Keratinocyte (primary cell): ENCODE data around the gene PDGFB. TPM values are rescaled to one million over a fixed set of nuclear protein-coding genes. Genes with fewer than 3 reads are reported as not detected.

Source experiments
- DNase-seq: peaks from one replicate; pipeline ENCODE4 v3.0.0-alpha.2; 2011; ENCODE audit warnings: low read depth, missing footprints, low spot score
- FAIRE-seq: peaks from 2 replicates; lab custom pipeline; 2011; peaks lifted over from hg19 to GRCh38; lab: Jason Lieb, UNC
- H2AFZ ChIP-seq: 2 replicates; pipeline ENCODE4 v1.6.0; 2012; ENCODE audit warnings: low read length, control low read depth, inconsistent platforms; ENCODE audit not compliant: control insufficient read depth
- H3K27ac ChIP-seq: 2 replicates; pipeline ENCODE4 v1.5.1; 2011; ENCODE audit warnings: low read length; ENCODE audit not compliant: control insufficient read depth, insufficient read depth
- H3K27me3 ChIP-seq: 3 replicates; pipeline ENCODE4 v1.6.0; 2011; ENCODE audit warnings: low read length; ENCODE audit not compliant: control insufficient read depth, insufficient read depth; ENCODE audit errors: extremely low read depth
- H3K36me3 ChIP-seq, 2 experiments: 2 replicates in 1 of 2; 3 replicates in 1 of 2; pipeline ENCODE4 v1.5.1; 2011; ENCODE audit warnings: low read length in 2 of 2, mild to moderate bottlenecking in 1 of 2; ENCODE audit not compliant: control insufficient read depth in 2 of 2, insufficient read depth in 2 of 2; ENCODE audit errors: extremely low read depth in 1 of 2
- H3K4me1 ChIP-seq: 3 replicates; pipeline ENCODE4 v1.5.1; 2011; ENCODE audit warnings: low read length; ENCODE audit not compliant: control insufficient read depth, insufficient read depth; ENCODE audit errors: extremely low read depth
- H3K4me2 ChIP-seq: 3 replicates; pipeline ENCODE4 v1.6.0; 2011; ENCODE audit warnings: low read depth, low read length; ENCODE audit not compliant: control insufficient read depth, insufficient read depth; ENCODE audit errors: extremely low read depth
- H3K4me3 ChIP-seq, 3 experiments: fragments of 200-600 bp in 1 of 3; sonication (generic) in 1 of 3; 2 replicates in 2 of 3; 3 replicates in 1 of 3; pipeline ENCODE4 v1.5.1; 2011 to 2016; ENCODE audit warnings: low read length in 3 of 3, mild to moderate bottlenecking in 3 of 3, control low read depth in 2 of 3, inconsistent platforms in 1 of 3, low read depth in 1 of 3, mixed read lengths in 1 of 3, mixed run types in 1 of 3, moderate library complexity in 1 of 3; ENCODE audit not compliant: control insufficient read depth in 2 of 3, insufficient read depth in 2 of 3; ENCODE audit errors: extremely low read depth in 1 of 3
- H3K79me2 ChIP-seq: 2 replicates; pipeline ENCODE4 v1.6.0; 2012; ENCODE audit warnings: low read length; ENCODE audit not compliant: control insufficient read depth, insufficient read depth
- H3K9ac ChIP-seq: 3 replicates; pipeline ENCODE4 v1.6.0; 2011; ENCODE audit warnings: low read length; ENCODE audit not compliant: control insufficient read depth, insufficient read depth; ENCODE audit errors: extremely low read depth
- H3K9me1 ChIP-seq: 3 replicates; pipeline ENCODE4 v1.6.0; 2011; ENCODE audit warnings: low read length; ENCODE audit not compliant: control insufficient read depth, insufficient read depth; ENCODE audit errors: extremely low read depth
- H3K9me3 ChIP-seq: 2 replicates; pipeline ENCODE4 v1.5.1; 2012; ENCODE audit warnings: low read depth, low read length; ENCODE audit not compliant: control insufficient read depth
- H4K20me1 ChIP-seq: 3 replicates; pipeline ENCODE4 v1.6.0; 2011; ENCODE audit warnings: low read length; ENCODE audit not compliant: control insufficient read depth, insufficient read depth; ENCODE audit errors: extremely low read depth
- EZH2 ChIP-seq: IDR thresholded peaks from one replicate; pipeline ENCODE4 v1.6.1; 2012; ENCODE audit warnings: inconsistent platforms, mild to moderate bottlenecking, low read length, moderate library complexity
- dilution Hi-C: fragments of 300-500 bp; cut with MboI; formaldehyde crosslinking; loops from one replicate; pipeline ENCODE4 v1.7.0; 2020; ENCODE audit warnings: low sequenced_read_pairs; ENCODE audit not compliant: extremely low pct_ligation_motif_present
- polyA plus RNA-seq, 5 experiments: library from polyadenylated mRNA; depleted of rRNA in 3 of 5; stranded (reverse) in 3 of 5; stranded (forward) in 1 of 5; unstranded in 1 of 5; fragments of >200 nt; gene quantifications; 1 replicate in 1 of 5; 2 replicates in 3 of 5; 3 replicates in 1 of 5; pipeline versions ENCODE4 v1.2.1 to v1.2.3, GENCODE V29; 2011 to 2012; ENCODE audit warnings: missing spikeins in 2 of 5, low read depth in 1 of 5, low replicate concordance in 1 of 5
- TF ChIP-seq, protein P1 (sequence below), 3 experiments: IDR thresholded peaks in 1 of 3; conservative IDR thresholded peaks in 1 of 3; optimal IDR thresholded peaks in 1 of 3; 2 replicates in 2 of 3; 3 replicates in 1 of 3; pipeline versions ENCODE3 to v1.5.1; 2011; ENCODE audit warnings: low read length in 3 of 3, mild to moderate bottlenecking in 3 of 3, moderate library complexity in 2 of 3, control low read depth in 1 of 3, inconsistent platforms in 1 of 3; ENCODE audit not compliant: insufficient read depth in 2 of 3; ENCODE audit errors: extremely low read depth in 1 of 3

Gene PDGFB
- polyA plus RNA-seq, 1 donor (not counting 4 experiments of a cell fraction or from before 2014, with no cell fraction given) = 6.0 TPM

DNA sequence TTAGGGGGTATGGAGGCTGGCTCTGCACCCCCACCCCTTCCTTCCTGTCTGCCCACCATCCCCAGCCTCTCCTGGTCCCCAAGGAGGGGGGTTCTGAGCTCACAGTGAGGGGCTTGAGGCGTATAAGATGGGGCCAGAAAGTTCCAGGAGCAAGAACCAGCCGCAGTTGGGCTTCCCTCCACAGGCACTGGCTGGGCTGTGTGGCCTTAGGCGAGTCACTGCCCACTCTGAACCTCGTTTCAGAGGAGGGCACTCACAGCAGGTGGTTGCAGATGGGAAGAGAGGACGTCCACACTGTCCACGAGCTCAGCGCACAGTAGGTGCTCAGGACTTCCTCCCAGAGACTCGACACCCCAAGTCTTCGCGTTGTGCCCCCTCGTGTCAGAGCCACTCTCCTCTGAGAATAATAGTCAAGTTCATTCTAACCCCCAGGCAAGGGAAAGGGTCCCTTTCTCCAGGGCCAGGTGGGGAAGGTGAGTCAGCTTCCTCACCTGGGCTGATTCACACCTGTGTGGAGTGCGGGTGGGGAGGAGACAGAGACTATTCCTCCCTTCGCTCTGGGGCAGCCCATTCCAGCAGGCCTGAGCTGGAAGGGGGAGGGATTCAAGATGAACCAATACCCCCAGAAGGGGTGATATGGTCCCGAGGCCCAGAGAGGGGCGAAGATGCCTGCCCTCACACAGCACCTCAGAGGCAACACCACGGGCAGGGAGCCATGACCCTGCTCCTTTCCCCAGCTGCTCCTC is 45.4 kb upstream of the PDGFB start:
- Histone ChIP-seq H3K27ac (peak overlapping the region; percentile 92), H3K27me3 (no peaks in the 10 kb centered on the region), H2AFZ (peak overlapping the region; percentile 36), H3K9ac (peak overlapping the region; percentile 72), H3K9me1 (no peaks in the 10 kb centered on the region), H4K20me1 (no peaks in the 10 kb centered on the region), H3K4me3 (no peak overlapping the region), H3K9me3 (no peaks in the 10 kb centered on the region), H3K4me2 (peak overlapping the region; percentile 72), H3K36me3 (no peaks in the 10 kb centered on the region), H3K79me2 (no peaks in the 10 kb centered on the region), H3K4me1 (peaks cover 60% of the 10 kb centered on the region)
- DNase-seq = no peak
- dilution Hi-C loops = no loop called here
- TF ChIP-seq EZH2 = no peak
- TF ChIP-seq, protein P1, sequence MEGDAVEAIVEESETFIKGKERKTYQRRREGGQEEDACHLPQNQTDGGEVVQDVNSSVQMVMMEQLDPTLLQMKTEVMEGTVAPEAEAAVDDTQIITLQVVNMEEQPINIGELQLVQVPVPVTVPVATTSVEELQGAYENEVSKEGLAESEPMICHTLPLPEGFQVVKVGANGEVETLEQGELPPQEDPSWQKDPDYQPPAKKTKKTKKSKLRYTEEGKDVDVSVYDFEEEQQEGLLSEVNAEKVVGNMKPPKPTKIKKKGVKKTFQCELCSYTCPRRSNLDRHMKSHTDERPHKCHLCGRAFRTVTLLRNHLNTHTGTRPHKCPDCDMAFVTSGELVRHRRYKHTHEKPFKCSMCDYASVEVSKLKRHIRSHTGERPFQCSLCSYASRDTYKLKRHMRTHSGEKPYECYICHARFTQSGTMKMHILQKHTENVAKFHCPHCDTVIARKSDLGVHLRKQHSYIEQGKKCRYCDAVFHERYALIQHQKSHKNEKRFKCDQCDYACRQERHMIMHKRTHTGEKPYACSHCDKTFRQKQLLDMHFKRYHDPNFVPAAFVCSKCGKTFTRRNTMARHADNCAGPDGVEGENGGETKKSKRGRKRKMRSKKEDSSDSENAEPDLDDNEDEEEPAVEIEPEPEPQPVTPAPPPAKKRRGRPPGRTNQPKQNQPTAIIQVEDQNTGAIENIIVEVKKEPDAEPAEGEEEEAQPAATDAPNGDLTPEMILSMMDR (optimal IDR thresholded peaks at IDR 0.05 in 1 of 3, IDR thresholded peaks at IDR 0.05 in 1 of 3, conservative IDR thresholded peaks at IDR 0.05 in 1 of 3; ENCODE audit: extremely low read depth in 1 of 3, insufficient read depth in 2 of 3, low read length in 3 of 3) = peak in 1 of 3 experiments; percentile 28
- peak; percentile 99 for FAIRE-seq

DNA sequence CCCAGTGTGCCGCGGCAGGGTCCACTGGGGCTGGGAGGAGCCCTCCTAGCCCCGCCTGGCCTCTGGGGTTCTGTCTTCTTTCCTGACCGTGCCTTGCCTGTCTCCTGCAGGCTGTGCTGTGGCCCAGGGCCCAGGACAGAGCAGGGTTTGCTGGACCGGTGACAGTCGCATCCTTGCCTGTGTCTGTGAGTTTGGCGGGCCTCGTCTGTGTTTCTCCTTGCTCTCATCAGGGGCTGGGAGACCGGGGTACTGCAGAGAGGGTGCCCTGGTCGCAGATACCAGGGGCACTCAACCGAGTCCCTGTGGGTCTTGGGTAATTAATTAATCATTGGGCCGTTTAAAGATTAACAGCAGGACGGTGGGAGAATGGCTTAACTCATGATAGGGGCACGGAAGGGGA is 44.8 kb upstream of the PDGFB start:
- H3K9me3 ChIP-seq = peaks cover 3% of the 10 kb centered on the region
- no peak overlapping the region for H2AFZ ChIP-seq
- no peaks in the 10 kb centered on the region for H3K27me3 ChIP-seq
- dilution Hi-C loops = no loop called here
- H3K36me3 ChIP-seq = no peaks in the 10 kb centered on the region
- H4K20me1 ChIP-seq = no peaks in the 10 kb centered on the region
- no peak overlapping the region for H3K4me3 ChIP-seq
- H3K4me2 ChIP-seq = peak overlapping the region; percentile 72
- peak overlapping the region; percentile 92 for H3K27ac ChIP-seq
- no peaks in the 10 kb centered on the region for H3K9me1 ChIP-seq
- no peak for FAIRE-seq
- no peaks in the 10 kb centered on the region for H3K79me2 ChIP-seq
- H3K9ac ChIP-seq = peak overlapping the region; percentile 72
- H3K4me1 ChIP-seq = peaks cover 54% of the 10 kb centered on the region
- no peak for TF ChIP-seq EZH2
- TF ChIP-seq, protein P1 (optimal IDR thresholded peaks at IDR 0.05 in 1 of 3, IDR thresholded peaks at IDR 0.05 in 1 of 3, conservative IDR thresholded peaks at IDR 0.05 in 1 of 3; ENCODE audit: extremely low read depth in 1 of 3, insufficient read depth in 2 of 3, low read length in 3 of 3) = no peak
- no peak for DNase-seq
